ENCODE results near the gene CTRL.

GRCh38 chr16:67951485-67951884 is 19.8 kb upstream of the CTRL start:
- TF ChIP-seq EZH2 (IDR thresholded peaks at IDR 0.05; ENCODE audit: borderline replicate concordance, low read length) (no peak), CTCF (conservative IDR thresholded peaks at IDR 0.05 in 1 of 2, IDR thresholded peaks at IDR 0.05 in 1 of 2; ENCODE audit: extremely low read depth in 1 of 2, insufficient read depth in 1 of 2, low read depth in 1 of 2, low read length in 2 of 2) (no peak)
